H1 (cell line): Measurements from ENCODE around the gene PSME3. TPM values are rescaled to one million over a fixed set of nuclear protein-coding genes. Genes with fewer than 3 reads are reported as not detected.
"Not testable (repeated sequence)": the region's sequence is repeated elsewhere in the genome, so short reads cannot be mapped to it uniquely, and the experiment has no call there.

Source experiments
- CTCF ChIA-PET: fragments of 300-600 bp; sonication (Branson Sonifier 250); formaldehyde crosslinking; loops from one replicate; lab custom pipeline; 2021; ENCODE audit not compliant: partially characterized antibody; lab: Charles Lee
- POLR2A ChIA-PET: fragments of 300-600 bp; sonication (Branson Sonifier 250); formaldehyde crosslinking; loops from one replicate; lab custom pipeline; 2021; ENCODE audit warnings: inconsistent platforms; ENCODE audit not compliant: partially characterized antibody; lab: Charles Lee
- DNase-seq, 2 experiments: peaks; one replicate each; pipeline versions ENCODE4 v3.0.0 to v3.0.0-alpha.2; 2010 to 2022; ENCODE audit warnings: low spot score in 2 of 2, low read depth in 1 of 2, mixed read lengths in 1 of 2
- FAIRE-seq: peaks from 2 replicates; lab custom pipeline; 2011; peaks lifted over from hg19 to GRCh38; lab: Jason Lieb, UNC
- H2AFZ ChIP-seq: 2 replicates; pipeline ENCODE4 v1.8.1; 2012; ENCODE audit warnings: low read length, inconsistent platforms
- H2AK5ac ChIP-seq: 2 replicates; pipeline ENCODE4 v1.6.1; 2013; ENCODE audit warnings: low read depth, low read length
- H2BK120ac ChIP-seq: replicated peaks from 2 replicates; pipeline ENCODE3; 2013; ENCODE audit warnings: low read depth, low read length, inconsistent platforms
- H2BK12ac ChIP-seq: 2 replicates; pipeline ENCODE4 v1.6.1; 2013; ENCODE audit warnings: low read depth, low read length
- H2BK15ac ChIP-seq: 2 replicates; pipeline ENCODE4 v1.6.1; 2013; ENCODE audit warnings: low read length
- H2BK20ac ChIP-seq: 2 replicates; pipeline ENCODE4 v1.6.1; 2013; ENCODE audit warnings: low read length
- H2BK5ac ChIP-seq: 2 replicates; pipeline ENCODE4 v1.6.1; 2013; ENCODE audit warnings: low read depth, low read length
- H3K14ac ChIP-seq: 2 replicates; pipeline ENCODE4 v1.6.1; 2013; ENCODE audit warnings: inconsistent platforms; ENCODE audit not compliant: insufficient read length
- H3K18ac ChIP-seq: 2 replicates; pipeline ENCODE4 v1.6.1; 2013; ENCODE audit warnings: low read length; ENCODE audit errors: extremely low read depth
- H3K23ac ChIP-seq: 2 replicates; pipeline ENCODE4 v1.6.1; 2013; ENCODE audit warnings: inconsistent platforms; ENCODE audit not compliant: insufficient read length
- H3K23me2 ChIP-seq: 2 replicates; pipeline ENCODE4 v1.6.1; 2013; ENCODE audit warnings: low read depth, low read length
- H3K27ac ChIP-seq: 2 replicates; pipeline ENCODE4 v1.6.1; 2011; ENCODE audit warnings: low read depth, low read length, inconsistent platforms
- H3K27me3 ChIP-seq, 4 experiments: replicated peaks in 1 of 4; 1 replicate in 1 of 4; 2 replicates in 3 of 4; pipeline versions ENCODE4 v1.6.1 to v1.8.1; 2011 to 2013; ENCODE audit warnings: low read length in 3 of 4, mild to moderate bottlenecking in 3 of 4, inconsistent platforms in 2 of 4, mixed read lengths in 2 of 4, moderate library complexity in 1 of 4; ENCODE audit not compliant: control insufficient read depth in 3 of 4, insufficient read depth in 3 of 4; ENCODE audit errors: extremely low read depth in 1 of 4
- H3K36me3 ChIP-seq, 4 experiments: 2 replicates each; pipeline versions ENCODE4 v1.6.1 to v1.8.1; 2011 to 2013; ENCODE audit warnings: mild to moderate bottlenecking in 4 of 4, low read length in 3 of 4, moderate library complexity in 2 of 4, control low read depth in 1 of 4, inconsistent platforms in 1 of 4; ENCODE audit not compliant: insufficient read depth in 4 of 4, control insufficient read depth in 2 of 4
- H3K4ac ChIP-seq: replicated peaks from 2 replicates; pipeline ENCODE3; 2013; ENCODE audit warnings: low read length, low read depth, mixed read lengths, inconsistent platforms; ENCODE audit not compliant: insufficient read length
- H3K4me1 ChIP-seq, 4 experiments: replicated peaks in 1 of 4; 1 replicate in 1 of 4; 2 replicates in 3 of 4; pipeline versions ENCODE4 v1.6.1 to v1.8.1; 2011 to 2013; ENCODE audit warnings: low read length in 3 of 4, inconsistent platforms in 2 of 4, mixed read lengths in 1 of 4; ENCODE audit not compliant: insufficient read depth in 4 of 4, control insufficient read depth in 3 of 4
- H3K4me2 ChIP-seq, 2 experiments: 2 replicates each; pipeline versions ENCODE4 v1.6.1 to v1.8.1; 2011 to 2013; ENCODE audit warnings: low read depth in 2 of 2, low read length in 2 of 2, control low read depth in 1 of 2, inconsistent platforms in 1 of 2, mild to moderate bottlenecking in 1 of 2; ENCODE audit not compliant: insufficient read depth in 1 of 2
- H3K4me3 ChIP-seq, 4 experiments: fragments of 200-600, 300-600 bp in 1 of 4; sonication (generic), shearing (Covaris generic), sonication (Bioruptor Twin) in 1 of 4; 2 replicates each; pipeline versions ENCODE4 v1.5.1 to v1.8.1; 2011 to 2016; ENCODE audit warnings: low read length in 4 of 4, low read depth in 3 of 4, control low read depth in 2 of 4, inconsistent platforms in 2 of 4, mild to moderate bottlenecking in 2 of 4, mixed read lengths in 1 of 4, moderate library complexity in 1 of 4; ENCODE audit not compliant: insufficient read depth in 2 of 4; ENCODE audit errors: extremely low read depth in 1 of 4
- H3K56ac ChIP-seq: replicated peaks from 2 replicates; pipeline ENCODE3; 2013; ENCODE audit warnings: low read depth, mild to moderate bottlenecking, mixed read lengths, low read length, inconsistent platforms; ENCODE audit not compliant: insufficient read length
- H3K79me1 ChIP-seq: 2 replicates; pipeline ENCODE4 v1.6.1; 2013; ENCODE audit warnings: low read depth, low read length, control low read depth
- H3K79me2 ChIP-seq, 2 experiments: 2 replicates each; pipeline versions ENCODE4 v1.6.1 to v1.8.1; 2012 to 2013; ENCODE audit warnings: low read length in 2 of 2, mild to moderate bottlenecking in 2 of 2, inconsistent platforms in 1 of 2; ENCODE audit not compliant: insufficient read depth in 2 of 2, control insufficient read depth in 1 of 2
- H3K9ac ChIP-seq, 4 experiments: replicated peaks in 1 of 4; 1 replicate in 1 of 4; 2 replicates in 3 of 4; pipeline versions ENCODE4 v1.6.1 to v1.8.1; 2011 to 2013; ENCODE audit warnings: low read depth in 3 of 4, low read length in 3 of 4, control low read depth in 2 of 4, mild to moderate bottlenecking in 2 of 4, moderate library complexity in 2 of 4, inconsistent platforms in 1 of 4; ENCODE audit errors: extremely low read depth in 1 of 4
- H3K9me3 ChIP-seq, 2 experiments: 2 replicates each; pipeline versions ENCODE4 v1.6.1 to v1.8.1; 2012 to 2013; ENCODE audit warnings: mild to moderate bottlenecking in 2 of 2, moderate library complexity in 2 of 2, control low read depth in 1 of 2, inconsistent platforms in 1 of 2, low read depth in 1 of 2, low read length in 1 of 2, mixed read lengths in 1 of 2; ENCODE audit not compliant: insufficient read depth in 2 of 2
- H4K20me1 ChIP-seq, 2 experiments: replicated peaks in 1 of 2; 2 replicates each; pipeline versions ENCODE3 to v1.8.1; 2011 to 2013; ENCODE audit warnings: inconsistent platforms in 2 of 2, low read length in 2 of 2, mild to moderate bottlenecking in 1 of 2; ENCODE audit not compliant: insufficient read depth in 2 of 2, control insufficient read depth in 1 of 2
- H4K5ac ChIP-seq: 2 replicates; pipeline ENCODE4 v1.6.1; 2013; ENCODE audit warnings: low read length, low read depth, mixed read lengths, inconsistent platforms; ENCODE audit not compliant: insufficient read length
- H4K8ac ChIP-seq: 2 replicates; pipeline ENCODE4 v1.8.0; 2013; ENCODE audit warnings: mild to moderate bottlenecking, moderate library complexity, low read length, inconsistent platforms; ENCODE audit not compliant: insufficient read depth; ENCODE audit errors: extremely low read depth
- H4K91ac ChIP-seq: replicated peaks from 2 replicates; pipeline ENCODE3; 2013; ENCODE audit warnings: low read length, mixed read lengths, inconsistent platforms; ENCODE audit not compliant: insufficient read length
- WGBS, 2 experiments: shearing (Covaris generic) in 1 of 2; methylation state at CpG; one replicate each; pipeline versions ENCODE4 v1.1.6 to v1.1.7; 2013 to 2015; ENCODE audit warnings: low lambda C conversion rate in 2 of 2, mixed read lengths in 2 of 2, inconsistent platforms in 1 of 2, low coverage in 1 of 2, missing lambda C conversion rate in 1 of 2; ENCODE audit not compliant: insufficient replicate concordance in 2 of 2, insufficient coverage in 1 of 2, insufficient read length in 1 of 2; ENCODE audit errors: extremely low coverage in 1 of 2, missing lambda C conversion rate in 1 of 2; 5-methylcytosine and 5-hydroxymethylcytosine counted together
- polyA plus RNA-seq, 7 experiments: library from polyadenylated mRNA; depleted of rRNA in 3 of 7; stranded (reverse) in 5 of 7; unstranded in 2 of 7; fragments of >200 nt in 5 of 7; fragments of 200-250 nt in 2 of 7; gene quantifications; 1 replicate in 5 of 7; 2 replicates in 1 of 7; 4 replicates in 1 of 7; pipeline versions ENCODE4 v1.2.1 to v1.2.3, GENCODE V29; 2011 to 2013; ENCODE audit warnings: missing spikeins in 2 of 7, mixed read lengths in 2 of 7
- total RNA-seq: library from RNA; stranded (reverse); fragmentation: NEBNext Ultra II Directional; extraction: Animal tissue kit (Norgen Biotek cat#: 25700); gene quantifications from 2 replicates; pipeline ENCODE4 v1.2.1, GENCODE V29; 2021

Gene PSME3
- total and polyA plus RNA-seq, 2 of the 8 experiments (the other 6 are each of a cell fraction or from before 2014, with no cell fraction given): 149 to 224 TPM

GRCh38 chr17:42851371-42852240 is 18.4 kb downstream of the PSME3 start:
- not testable (repeated sequence) for H3K4ac ChIP-seq, H3K18ac ChIP-seq, H3K36me3 ChIP-seq, H3K56ac ChIP-seq, DNase-seq, H3K9ac ChIP-seq, H3K27ac ChIP-seq, H2BK20ac ChIP-seq, H3K23me2 ChIP-seq, H4K5ac ChIP-seq, H3K79me2 ChIP-seq, H3K23ac ChIP-seq, H3K79me1 ChIP-seq, FAIRE-seq, H4K91ac ChIP-seq, H3K4me1 ChIP-seq, H2BK5ac ChIP-seq, H2AK5ac ChIP-seq, H4K20me1 ChIP-seq, H2BK120ac ChIP-seq, H3K4me2 ChIP-seq, H2BK12ac ChIP-seq, H3K14ac ChIP-seq, H2AFZ ChIP-seq, H3K4me3 ChIP-seq, H4K8ac ChIP-seq, H2BK15ac ChIP-seq, H3K9me3 ChIP-seq, H3K27me3 ChIP-seq
- POLR2A ChIA-PET: interaction anchor here (1.0 to 10.4 kb wide), 2 partner anchors 9 to 15 kb away, joined by 3 to 111 read pairs; partner anchors contain the start of gene PSME3
- CTCF ChIA-PET: interaction anchor here (1.4 to 1.9 kb wide), 3 partner anchors 9 to 85 kb away, joined by 5 read pairs; no protein-coding TSS in a partner anchor
- WGBS, 2 experiments: 94% methylated on average over 15 of the region's 28 CpGs; no CpG with 5 or more reads in 1 of the 2 experiments
